Stimulated activated CD4-positive, alpha-beta T cell treated with anti-CD3 and anti-CD28 coated beads, TNF-alpha, amount 100 ng/mL, for 1 hour (primary cell): ENCODE results near the gene CMTR1.

Source experiments
- DNase-seq, 3 donors: peaks; one replicate each; pipeline ENCODE4 v3.0.0-alpha.2; 2020; ENCODE audit warnings: low read depth in 3 of 3, low spot score in 1 of 3

CMTR1 gene

GRCh38 chr6:37528541-37528940 lies 95.5 kb downstream of the CMTR1 start:
- DNase-seq = no peak

GRCh38 chr6:37530297-37530696 lies 97.3 kb downstream of the CMTR1 start:
- no peak for DNase-seq

GRCh38 chr6:37531026-37531425 lies 98.0 kb downstream of the CMTR1 start:
- DNase-seq = no peak
